Loucy (cell line): Measurements from ENCODE around the gene CARF.

Source experiments
- H2AFZ ChIP-seq: fragments of 200-600 bp; sonication (generic); 2 replicates; pipeline ENCODE4 v1.6.0; 2016; ENCODE audit warnings: antibody characterized with exemption, mild to moderate bottlenecking, low read length, moderate library complexity
- H3F3A ChIP-seq: fragments of 200-600 bp; 2 replicates; pipeline ENCODE4 v1.6.0; 2016; ENCODE audit warnings: antibody characterized with exemption, low read depth, mild to moderate bottlenecking
- H3K27me3 ChIP-seq: fragments of 200-600 bp; sonication (generic); 2 replicates; pipeline ENCODE4 v1.6.1; 2014; ENCODE audit warnings: low read length, mild to moderate bottlenecking; ENCODE audit not compliant: insufficient read depth, poor library complexity, severe bottlenecking
- H3K36me3 ChIP-seq: fragments of 200-600 bp; sonication (generic); 2 replicates; pipeline ENCODE4 v1.6.1; 2016; ENCODE audit warnings: low read length; ENCODE audit not compliant: insufficient read depth
- H3K4me1 ChIP-seq: fragments of 200-600 bp; sonication (generic); 2 replicates; pipeline ENCODE4 v1.5.1; 2014; ENCODE audit warnings: low read length, mild to moderate bottlenecking; ENCODE audit not compliant: insufficient read depth, poor library complexity, severe bottlenecking
- H3K4me2 ChIP-seq: fragments of 200-600 bp; sonication (generic); 2 replicates; pipeline ENCODE4 v1.6.0; 2014; ENCODE audit warnings: antibody characterized with exemption, low read length, low read depth, mild to moderate bottlenecking; ENCODE audit not compliant: poor library complexity, severe bottlenecking
- H3K4me3 ChIP-seq: fragments of 200-600 bp; sonication (generic); 2 replicates; pipeline ENCODE4 v1.5.1; 2014; ENCODE audit warnings: low read length, mild to moderate bottlenecking, mixed read lengths; ENCODE audit not compliant: poor library complexity, severe bottlenecking
- H3K79me2 ChIP-seq: fragments of 200-600 bp; sonication (generic); 2 replicates; pipeline ENCODE4 v1.6.1; 2014; ENCODE audit warnings: low read length; ENCODE audit not compliant: insufficient read depth
- H3K9ac ChIP-seq: fragments of 200-600 bp; sonication (generic); 2 replicates; pipeline ENCODE4 v1.6.0; 2014; ENCODE audit warnings: mild to moderate bottlenecking, low read depth, low read length, moderate library complexity; ENCODE audit not compliant: poor library complexity, severe bottlenecking
- H3K9me2 ChIP-seq: fragments of 200-600 bp; sonication (generic); replicated peaks from 2 replicates; pipeline ENCODE4 v1.6.1; 2016; ENCODE audit warnings: low read depth, low read length, mixed read lengths
- H3K9me3 ChIP-seq: fragments of 200-600 bp; sonication (generic); 2 replicates; pipeline ENCODE4 v1.6.1; 2014; ENCODE audit warnings: mild to moderate bottlenecking, antibody characterized with exemption, low read length, low read depth; ENCODE audit not compliant: insufficient read depth
- H4K20me1 ChIP-seq: fragments of 200-600 bp; sonication (generic); 2 replicates; pipeline ENCODE4 v1.6.0; 2014; ENCODE audit warnings: antibody characterized with exemption, low read length, mild to moderate bottlenecking; ENCODE audit not compliant: insufficient read depth, poor library complexity, severe bottlenecking
- EZH2phosphoT487 ChIP-seq: fragments of 200-600 bp; IDR thresholded peaks from 2 replicates; pipeline ENCODE4 v1.6.1; 2018; ENCODE audit warnings: antibody characterized with exemption, mild to moderate bottlenecking, moderate library complexity, borderline replicate concordance
- TF ChIP-seq, protein P1 (sequence below): fragments of 200-600 bp; sonication (generic); conservative IDR thresholded peaks from 2 replicates; pipeline ENCODE4 v1.5.1; 2014; ENCODE audit warnings: mild to moderate bottlenecking, antibody characterized with exemption, low read length

CARF gene

DNA sequence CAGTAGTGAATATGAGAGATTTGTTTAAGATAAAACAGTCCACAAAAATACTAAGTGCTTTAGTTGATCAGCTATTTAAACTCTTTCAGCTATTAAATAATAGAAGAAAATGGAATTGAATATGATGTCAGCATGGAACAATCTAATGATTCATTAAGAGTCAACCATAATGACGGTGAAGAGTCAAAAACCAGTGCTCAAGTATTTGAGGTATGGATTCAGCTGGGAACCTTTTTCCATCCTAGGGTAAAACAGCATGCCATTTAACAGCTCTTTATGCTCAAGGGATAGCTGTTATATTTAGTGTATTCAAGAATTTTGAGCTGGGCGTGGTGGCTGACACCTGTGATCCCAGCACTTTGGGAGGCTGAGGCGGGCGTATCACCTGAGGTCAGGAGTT is 29.7 kb downstream of the CARF start:
- H3K9ac ChIP-seq, result no peak overlapping the region
- H3K4me2 ChIP-seq, result no peak overlapping the region
- no peaks in the 10 kb centered on the region for H3F3A ChIP-seq
- H3K9me3 ChIP-seq, result no peaks in the 10 kb centered on the region
- no peaks in the 10 kb centered on the region for H3K9me2 ChIP-seq
- TF ChIP-seq EZH2phosphoT487, result no peak
- TF ChIP-seq, protein P1, sequence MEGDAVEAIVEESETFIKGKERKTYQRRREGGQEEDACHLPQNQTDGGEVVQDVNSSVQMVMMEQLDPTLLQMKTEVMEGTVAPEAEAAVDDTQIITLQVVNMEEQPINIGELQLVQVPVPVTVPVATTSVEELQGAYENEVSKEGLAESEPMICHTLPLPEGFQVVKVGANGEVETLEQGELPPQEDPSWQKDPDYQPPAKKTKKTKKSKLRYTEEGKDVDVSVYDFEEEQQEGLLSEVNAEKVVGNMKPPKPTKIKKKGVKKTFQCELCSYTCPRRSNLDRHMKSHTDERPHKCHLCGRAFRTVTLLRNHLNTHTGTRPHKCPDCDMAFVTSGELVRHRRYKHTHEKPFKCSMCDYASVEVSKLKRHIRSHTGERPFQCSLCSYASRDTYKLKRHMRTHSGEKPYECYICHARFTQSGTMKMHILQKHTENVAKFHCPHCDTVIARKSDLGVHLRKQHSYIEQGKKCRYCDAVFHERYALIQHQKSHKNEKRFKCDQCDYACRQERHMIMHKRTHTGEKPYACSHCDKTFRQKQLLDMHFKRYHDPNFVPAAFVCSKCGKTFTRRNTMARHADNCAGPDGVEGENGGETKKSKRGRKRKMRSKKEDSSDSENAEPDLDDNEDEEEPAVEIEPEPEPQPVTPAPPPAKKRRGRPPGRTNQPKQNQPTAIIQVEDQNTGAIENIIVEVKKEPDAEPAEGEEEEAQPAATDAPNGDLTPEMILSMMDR, result no peak
- no peaks in the 10 kb centered on the region for H3K36me3 ChIP-seq
- no peaks in the 10 kb centered on the region for H3K4me1 ChIP-seq
- no peaks in the 10 kb centered on the region for H3K27me3 ChIP-seq
- no peak overlapping the region for H2AFZ ChIP-seq
- no peaks in the 10 kb centered on the region for H3K79me2 ChIP-seq
- H3K4me3 ChIP-seq, result no peak overlapping the region
- H4K20me1 ChIP-seq, result no peaks in the 10 kb centered on the region

GRCh38 chr2:202944408-202944807 is 32.3 kb downstream of the CARF start:
- no peak overlapping the region for H3K4me3 ChIP-seq
- H3K79me2 ChIP-seq, result no peaks in the 10 kb centered on the region

GRCh38 chr2:202944816-202945215 is 32.7 kb downstream of the CARF start:
- Histone ChIP-seq H2AFZ (no peak overlapping the region), H3K36me3 (no peaks in the 10 kb centered on the region), H3K9me3 (no peaks in the 10 kb centered on the region), H4K20me1 (no peaks in the 10 kb centered on the region), H3K4me3 (no peak overlapping the region), H3K9me2 (no peaks in the 10 kb centered on the region), H3F3A (no peaks in the 10 kb centered on the region), H3K4me2 (no peak overlapping the region), H3K4me1 (no peaks in the 10 kb centered on the region), H3K27me3 (no peaks in the 10 kb centered on the region), H3K79me2 (no peaks in the 10 kb centered on the region), H3K9ac (no peak overlapping the region)
- TF ChIP-seq, protein P1, result no peak
- TF ChIP-seq EZH2phosphoT487, result no peak

More at GRCh38 chr2:202944408-202944807, 32.3 kb downstream of the CARF start:
- no peaks in the 10 kb centered on the region for H3K4me1 ChIP-seq
- H2AFZ ChIP-seq, result no peak overlapping the region
- no peaks in the 10 kb centered on the region for H3F3A ChIP-seq
- no peaks in the 10 kb centered on the region for H3K9me3 ChIP-seq
- no peaks in the 10 kb centered on the region for H3K27me3 ChIP-seq
- no peak for TF ChIP-seq EZH2phosphoT487
- TF ChIP-seq, protein P1, result no peak
- no peaks in the 10 kb centered on the region for H4K20me1 ChIP-seq
- H3K36me3 ChIP-seq, result no peaks in the 10 kb centered on the region
- H3K4me2 ChIP-seq, result no peak overlapping the region
- no peaks in the 10 kb centered on the region for H3K9me2 ChIP-seq
- no peak overlapping the region for H3K9ac ChIP-seq
